Upper lobe of left lung (tissue), 6 donors: ENCODE data around the gene CCDC142. TPM values are rescaled to one million over a fixed set of nuclear protein-coding genes. Genes with fewer than 3 reads are reported as not detected.

Source experiments
- ATAC-seq, 2 donors: fragments of 200-7000 bp; cut with Tn5 transposase; one replicate each; pipeline ENCODE4 v1.9.1; 2022; ENCODE audit warnings: mild to moderate bottlenecking in 2 of 2, moderate library complexity in 2 of 2; ENCODE audit not compliant: low FRiP score in 2 of 2
- DNase-seq, 2 donors: peaks; one replicate each; pipeline ENCODE4 v3.0.0-alpha.2; 2019 to 2020
- H3K27ac ChIP-seq, 4 donors: fragments of 200-600 bp; sonication (generic); one replicate each; pipeline ENCODE4 v1.5.1; 2016 to 2019
- H3K27me3 ChIP-seq, 4 donors: fragments of 200-600 bp; sonication (generic); one replicate each; pipeline ENCODE4 v1.5.1; 2017 to 2019
- H3K36me3 ChIP-seq, 4 donors: fragments of 200-600 bp; sonication (generic); one replicate each; pipeline ENCODE4 v1.5.1; 2016 to 2019
- H3K4me1 ChIP-seq, 4 donors: fragments of 200-600 bp; sonication (generic); one replicate each; pipeline ENCODE4 v1.5.1; 2018 to 2019
- H3K4me3 ChIP-seq, 4 donors: fragments of 200-600 bp; sonication (generic); one replicate each; pipeline ENCODE4 v1.5.1; 2017 to 2019; ENCODE audit warnings: mild to moderate bottlenecking in 2 of 4, moderate library complexity in 1 of 4
- H3K9me3 ChIP-seq, 4 donors: fragments of 200-600 bp; sonication (generic); one replicate each; pipeline ENCODE4 v1.5.1; 2018 to 2019
- CTCF ChIP-seq, 6 experiments: fragments of 450-650 bp in 4 of 6; fragments of 200-600 bp in 2 of 6; sonication (generic) in 2 of 6; IDR thresholded peaks; one replicate each; pipeline ENCODE4 v1.5.1; 2016 to 2019; ENCODE audit warnings: antibody characterized with exemption in 6 of 6
- EP300 ChIP-seq, 4 donors: sonication (generic); formaldehyde crosslinking; IDR thresholded peaks; one replicate each; pipeline ENCODE4 v1.5.1; 2017; ENCODE audit warnings: antibody characterized with exemption in 4 of 4, control low read depth in 2 of 4
- POLR2A ChIP-seq, 4 donors: fragments of 450-650 bp; IDR thresholded peaks; one replicate each; pipeline ENCODE4 v1.5.1; 2016 to 2017; ENCODE audit warnings: antibody characterized with exemption in 4 of 4, mild to moderate bottlenecking in 2 of 4
- POLR2AphosphoS5 ChIP-seq, 2 donors: sonication (generic); formaldehyde crosslinking; IDR thresholded peaks; one replicate each; pipeline ENCODE4 v1.5.1; 2017; ENCODE audit warnings: antibody characterized with exemption in 2 of 2
- WGBS, 2 donors: methylation state at CpG; one replicate each; pipeline ENCODE4 v1.1.5; 2017 to 2018; 5-methylcytosine and 5-hydroxymethylcytosine counted together
- total RNA-seq, 6 donors: library from RNA; depleted of rRNA in 4 of 6; stranded (reverse); fragments of >200 nt in 4 of 6; gene quantifications; one replicate each; pipeline versions ENCODE4 v1.1.0 to v1.2.1, GENCODE V29; 2016 to 2021
- donor health status: DM: no; HTN: no; CAD: no; lungs with moderate emphysema.
- donor health status: DM: no; HTN: yes; CAD: no; lungs with severe emphysema.

CCDC142 gene
- total RNA-seq, 6 donors from 2014 or later: 14.8 to 67.1 (median 19.8) TPM

- no peaks in the 10 kb centered on the region for H3K9me3 ChIP-seq
- H3K4me3 ChIP-seq: no peak overlapping the region
- H3K27me3 ChIP-seq: peaks cover 0 to 38% (median 4%) of the 10 kb centered on the region in 4 donors
- TF ChIP-seq CTCF (IDR thresholded peaks at IDR 0.05) (no peak), POLR2AphosphoS5 (IDR thresholded peaks at IDR 0.05) (no peak), EP300 (IDR thresholded peaks at IDR 0.05) (no peak), POLR2A (IDR thresholded peaks at IDR 0.05) (no peak)
- peaks cover 37 to 68% (median 51%) of the 10 kb centered on the region in 4 donors for H3K4me1 ChIP-seq
- DNase-seq (no peak), ATAC-seq (no peak)
- peaks cover 0 to 14% (median 6%) of the 10 kb centered on the region in 4 donors for H3K36me3 ChIP-seq
- H3K27ac ChIP-seq: no peak overlapping the region
These were observed 17.8 kb upstream of the CCDC142 start for GRCh38 chr2:74500578-74500946.

GRCh38 chr2:74499940-74500577, 17.3 kb upstream of the CCDC142 start:
- DNase-seq: no peak
- Histone ChIP-seq H3K27me3 (peaks cover 0 to 38% (median 4%) of the 10 kb centered on the region in 4 donors), H3K9me3 (no peaks in the 10 kb centered on the region), H3K27ac (no peak overlapping the region), H3K36me3 (peaks cover 0 to 9% (median 4%) of the 10 kb centered on the region in 4 donors), H3K4me3 (peak overlapping the region in 1 of 4 donors; percentile 51), H3K4me1 (peaks cover 32 to 63% (median 47%) of the 10 kb centered on the region in 4 donors)
- no peak for ATAC-seq
- TF ChIP-seq EP300 (IDR thresholded peaks at IDR 0.05) (no peak), POLR2AphosphoS5 (IDR thresholded peaks at IDR 0.05) (no peak), CTCF (IDR thresholded peaks at IDR 0.05) (no peak), POLR2A (IDR thresholded peaks at IDR 0.05) (no peak)
- WGBS, 2 donors: 57 to 77% methylated on average over 13 to 14 of the region's 15 CpGs

GRCh38 chr2:74499267-74499939, 16.6 kb upstream of the CCDC142 start, which contains the start of gene LBX2:
TSS of gene LBX2 (minus strand) at chr2:74499603. CDS start at chr2:74499537, 66 bp downstream.
- Histone ChIP-seq H3K27ac (peak within 1 kb of the TSS in 1 of 4 donors; percentile 61), H3K9me3 (no peaks in the 10 kb centered on the region), H3K4me3 (peak within 1 kb of the TSS in 3 of 4 donors; percentile 50 to 51 (median 51)), H3K27me3 (peaks cover 0 to 38% (median 4%) of the 10 kb centered on the region in 4 donors), H3K4me1 (peaks cover 29 to 57% (median 45%) of the 10 kb centered on the region in 4 donors), H3K36me3 (peaks cover 0 to 3% (median 0%) of the 10 kb centered on the region in 4 donors)
- ATAC-seq: peak in 1 of 2 donors; percentile 2
- 9 to 10% methylated on average over 3 to 37 of the region's 65 CpGs for WGBS, 2 donors
- TF ChIP-seq POLR2A (IDR thresholded peaks at IDR 0.05) (no peak), CTCF (IDR thresholded peaks at IDR 0.05) (no peak), EP300 (IDR thresholded peaks at IDR 0.05) (no peak), POLR2AphosphoS5 (IDR thresholded peaks at IDR 0.05) (no peak)
- peak in 1 of 2 donors; percentile 84 for DNase-seq

- H3K9me3 ChIP-seq: no peaks in the 10 kb centered on the region
- WGBS, 2 donors: 3% methylated on average over 36 to 39 of the region's 41 CpGs
- H3K36me3 ChIP-seq: peaks cover 0 to 8% (median 3%) of the 10 kb centered on the region in 4 donors
- peak overlapping the region in 1 of 4 donors; percentile 61 for H3K27ac ChIP-seq
- peak overlapping the region in 3 of 4 donors; percentile 50 to 51 (median 51) for H3K4me3 ChIP-seq
- ATAC-seq (peak; percentile 0 to 8), DNase-seq (peak; percentile 29 to 79)
- TF ChIP-seq CTCF (IDR thresholded peaks at IDR 0.05): no peak
- TF ChIP-seq POLR2A (IDR thresholded peaks at IDR 0.05): no peak
- no peak for TF ChIP-seq EP300 (IDR thresholded peaks at IDR 0.05)
- TF ChIP-seq POLR2AphosphoS5 (IDR thresholded peaks at IDR 0.05): no peak
- H3K27me3 ChIP-seq: peaks cover 0 to 38% (median 4%) of the 10 kb centered on the region in 4 donors
- H3K4me1 ChIP-seq: peaks cover 28 to 50% (median 39%) of the 10 kb centered on the region in 4 donors
These were observed 15.9 kb upstream of the CCDC142 start for GRCh38 chr2:74498500-74499266.
